Mucosa of descending colon (tissue), 3 donors: ENCODE data around the gene HPCA. TPM values are rescaled to one million over a fixed set of nuclear protein-coding genes. Genes with fewer than 3 reads are reported as not detected.

Source experiments
- ATAC-seq: fragments of 200-7000 bp; cut with Tn5 transposase; one replicate; pipeline ENCODE4 v1.9.1; 2020; ENCODE audit warnings: mild to moderate bottlenecking, moderate library complexity
- DNase-seq, 3 donors: peaks; one replicate each; pipeline ENCODE4 v3.0.0-alpha.2; 2020
- H3K36me3 ChIP-seq: fragments of 200-600 bp; one replicate; pipeline ENCODE4 v1.8.0; 2021; ENCODE audit warnings: low read depth, mild to moderate bottlenecking
- H3K4me1 ChIP-seq: fragments of 200-600 bp; one replicate; pipeline ENCODE4 v1.8.0; 2021; ENCODE audit warnings: low read depth, mild to moderate bottlenecking
- H3K4me3 ChIP-seq: fragments of 200-600 bp; one replicate; pipeline ENCODE4 v1.8.0; 2021; ENCODE audit warnings: mild to moderate bottlenecking
- H3K9me3 ChIP-seq: fragments of 200-600 bp; one replicate; pipeline ENCODE4 v1.8.0; 2021; ENCODE audit warnings: mild to moderate bottlenecking
- CTCF ChIP-seq: fragments of 200-600 bp; IDR thresholded peaks from one replicate; pipeline ENCODE4 v1.8.0; 2022; ENCODE audit warnings: antibody characterized with exemption, mild to moderate bottlenecking
- intact Hi-C, 2 donors: fragments of 100-400 bp; cut with DNase I in 1 of 2; cut with micrococcal nuclease in 1 of 2; formaldehyde crosslinking; loops; one replicate each; pipeline versions ENCODE4 v1.11.0 to v1.11.1; 2022; cut with DNase I, micrococcal nuclease
- total RNA-seq, 3 donors: library from RNA; stranded (reverse); fragmentation: NEBNext Ultra II Directional in 2 of 3; extraction: Animal tissue kit (Norgen Biotek cat#: 25700) in 2 of 3; gene quantifications; one replicate each; pipeline versions ENCODE4 v1.2.1 to v1.2.4, GENCODE V29; 2021 to 2023
- donor health status: DM: no; HTN: no; CAD: no; lungs with moderate emphysema.
- donor health status: DM: no; HTN: no; CAD: no.
- donor health status: DM: no; HTN: yes; CAD: no.

Gene HPCA
- total RNA-seq, 3 donors from 2014 or later = 1.1 to 2.0 (median 1.1) TPM

GRCh38 chr1:32896451-32896850 lies 10.2 kb downstream of the HPCA start:
- H3K4me3 ChIP-seq = no peak overlapping the region
- H3K9me3 ChIP-seq = no peaks in the 10 kb centered on the region
- TF ChIP-seq CTCF = no peak
- H3K36me3 ChIP-seq = no peaks in the 10 kb centered on the region
- peaks cover 13% of the 10 kb centered on the region for H3K4me1 ChIP-seq
- DNase-seq (peak in 1 of 3 donors; percentile 25), ATAC-seq (no peak)
- intact Hi-C loops = no loop called here

- no peak for ATAC-seq
- peak in 1 of 3 donors; percentile 10 for DNase-seq
- Histone ChIP-seq H3K36me3 (no peaks in the 10 kb centered on the region), H3K9me3 (no peaks in the 10 kb centered on the region), H3K4me1 (peaks cover 13% of the 10 kb centered on the region), H3K4me3 (no peak overlapping the region)
- TF ChIP-seq CTCF = no peak
- intact Hi-C loops = no loop called here
Measured at GRCh38 chr1:32897082-32898049, 11.1 kb downstream of the HPCA start.

GRCh38 chr1:32898056-32898455 lies 11.8 kb downstream of the HPCA start:
- Histone ChIP-seq H3K36me3 (no peaks in the 10 kb centered on the region), H3K4me3 (no peak overlapping the region), H3K4me1 (peaks cover 13% of the 10 kb centered on the region), H3K9me3 (no peaks in the 10 kb centered on the region)
- DNase-seq (peak in 1 of 3 donors; percentile 22), ATAC-seq (no peak)
- intact Hi-C loops = no loop called here
- TF ChIP-seq CTCF = no peak

GRCh38 chr1:32898958-32899357 lies 12.7 kb downstream of the HPCA start:
- H3K4me3 ChIP-seq = no peak overlapping the region
- intact Hi-C loops = no loop called here
- ATAC-seq = no peak
- no peak for TF ChIP-seq CTCF
- H3K36me3 ChIP-seq = no peaks in the 10 kb centered on the region
- H3K4me1 ChIP-seq = peaks cover 13% of the 10 kb centered on the region
- no peaks in the 10 kb centered on the region for H3K9me3 ChIP-seq
- peak in 1 of 3 donors; percentile 25 for DNase-seq

- Histone ChIP-seq H3K36me3 (no peaks in the 10 kb centered on the region), H3K4me3 (peak overlapping the region; percentile 78), H3K9me3 (no peaks in the 10 kb centered on the region), H3K4me1 (peaks cover 7% of the 10 kb centered on the region)
- ATAC-seq (no peak), DNase-seq (peak in 2 of 3 donors; percentile 55 to 63)
- intact Hi-C loops = no loop called here
- no peak for TF ChIP-seq CTCF
Measured at GRCh38 chr1:32899586-32900296, 13.4 kb downstream of the HPCA start.
